ENCODE measurements around the gene RASGRP3.

Gene RASGRP3

GRCh38 chr2:33494877-33495641, 18.6 kb downstream of the RASGRP3 start:
- no peak for DNase-seq

- DNase-seq, result no peak
Observed at GRCh38 chr2:33495683-33496082, 19.2 kb downstream of the RASGRP3 start.

GRCh38 chr2:33496150-33496549, 19.7 kb downstream of the RASGRP3 start:
- no peak for DNase-seq

- no peak for DNase-seq
Observed at GRCh38 chr2:33496726-33497125, 20.3 kb downstream of the RASGRP3 start.

GRCh38 chr2:33497221-33497650, 20.8 kb downstream of the RASGRP3 start:
- DNase-seq, result no peak

- peak; percentile 24 for DNase-seq
Observed at GRCh38 chr2:33498291-33498956, 22.0 kb downstream of the RASGRP3 start.

GRCh38 chr2:33500177-33500576, 23.7 kb downstream of the RASGRP3 start:
- DNase-seq, result no peak

- DNase-seq, result no peak
Observed at GRCh38 chr2:33502025-33502424, 25.6 kb downstream of the RASGRP3 start.

- DNase-seq, result no peak
Observed at GRCh38 chr2:33503002-33503401, 26.6 kb downstream of the RASGRP3 start.

GRCh38 chr2:33505966-33506365, 29.5 kb downstream of the RASGRP3 start:
- no peak for DNase-seq

GRCh38 chr2:33509908-33510585, 33.6 kb downstream of the RASGRP3 start:
- no peak for DNase-seq

- DNase-seq, result no peak
Observed at GRCh38 chr2:33510586-33510968, 34.1 kb downstream of the RASGRP3 start.

- DNase-seq, result no peak
Observed at GRCh38 chr2:33511141-33511540, 34.7 kb downstream of the RASGRP3 start.

GRCh38 chr2:33512112-33512511, 35.7 kb downstream of the RASGRP3 start:
- peak; percentile 91 for DNase-seq

GRCh38 chr2:33513480-33513879, 37.0 kb downstream of the RASGRP3 start:
- DNase-seq, result no peak

GRCh38 chr2:33516456-33516995, 40.1 kb downstream of the RASGRP3 start:
- no peak for DNase-seq

- no peak for DNase-seq
Observed at GRCh38 chr2:33518200-33518599, 41.8 kb downstream of the RASGRP3 start.

- DNase-seq, result no peak
Observed at GRCh38 chr2:33518929-33519328, 42.5 kb downstream of the RASGRP3 start.

GRCh38 chr2:33521791-33522281, 45.4 kb downstream of the RASGRP3 start:
- DNase-seq, result no peak

GRCh38 chr2:33522576-33522975, 46.1 kb downstream of the RASGRP3 start:
- no peak for DNase-seq

GRCh38 chr2:33525666-33526065, 49.2 kb downstream of the RASGRP3 start:
- no peak for DNase-seq

GRCh38 chr2:33526132-33526531, 49.7 kb downstream of the RASGRP3 start:
- no peak for DNase-seq

- DNase-seq, result no peak
Observed at GRCh38 chr2:33526921-33527320, 50.5 kb downstream of the RASGRP3 start.

Data from NCI-H2171 (cell line).